Measurements from ENCODE around the gene NEU4.
"Not testable (repeated sequence)": the region's sequence is repeated elsewhere in the genome, so short reads cannot be mapped to it uniquely, and the experiment has no call there.

NEU4 gene

GRCh38 chr2:241770936-241771285, 38.1 kb upstream of the NEU4 start:
- Histone ChIP-seq H3K9me3 (ENCODE audit: control insufficient read depth, insufficient read depth, low read length) (no peaks in the 10 kb centered on the region), H3K4me1 (ENCODE audit: insufficient read depth, low read length) (peaks cover 11% of the 10 kb centered on the region; the same call in 1 of the 2 replicates), H3K36me3 (ENCODE audit: insufficient read depth, low read length) (no peaks in the 10 kb centered on the region), H3K9ac (ENCODE audit: low read depth, low read length) (no peak overlapping the region)

- no peaks in the 10 kb centered on the region for H3K36me3 ChIP-seq (ENCODE audit: insufficient read depth, low read length)
- no peaks in the 10 kb centered on the region for H3K9me3 ChIP-seq (ENCODE audit: control insufficient read depth, insufficient read depth, low read length)
- H3K4me1 ChIP-seq (ENCODE audit: insufficient read depth, low read length): peaks cover 15% of the 10 kb centered on the region; the same call in 1 of the 2 replicates
- no peak overlapping the region for H3K9ac ChIP-seq (ENCODE audit: low read depth, low read length)
These were observed 37.5 kb upstream of the NEU4 start for GRCh38 chr2:241771286-241772062.

GRCh38 chr2:241772063-241772499, 36.9 kb upstream of the NEU4 start:
- Histone ChIP-seq H3K36me3 (ENCODE audit: insufficient read depth, low read length) (no peaks in the 10 kb centered on the region), H3K9ac (ENCODE audit: low read depth, low read length) (no peak overlapping the region), H3K4me1 (ENCODE audit: insufficient read depth, low read length) (peaks cover 19% of the 10 kb centered on the region; the same call in 1 of the 2 replicates), H3K9me3 (ENCODE audit: control insufficient read depth, insufficient read depth, low read length) (no peaks in the 10 kb centered on the region)

- peaks cover 29% of the 10 kb centered on the region; the same call in 1 of the 2 replicates for H3K4me1 ChIP-seq (ENCODE audit: insufficient read depth, low read length)
- H3K9ac ChIP-seq (ENCODE audit: low read depth, low read length): no peak overlapping the region
- H3K9me3 ChIP-seq (ENCODE audit: control insufficient read depth, insufficient read depth, low read length): no peaks in the 10 kb centered on the region
- no peaks in the 10 kb centered on the region for H3K36me3 ChIP-seq (ENCODE audit: insufficient read depth, low read length)
These were observed 35.2 kb upstream of the NEU4 start for GRCh38 chr2:241773511-241774418.

- H3K9me3 ChIP-seq (ENCODE audit: control insufficient read depth, insufficient read depth, low read length): no peaks in the 10 kb centered on the region; the same call in 1 of the 2 replicates
- peaks cover 29% of the 10 kb centered on the region; the same call in 1 of the 2 replicates for H3K4me1 ChIP-seq (ENCODE audit: insufficient read depth, low read length)
- H3K9ac ChIP-seq (ENCODE audit: low read depth, low read length): no peak overlapping the region
- H3K36me3 ChIP-seq (ENCODE audit: insufficient read depth, low read length): no peaks in the 10 kb centered on the region
These were observed 34.4 kb upstream of the NEU4 start for GRCh38 chr2:241774419-241775222.

- no peak overlapping the region for H3K9ac ChIP-seq (ENCODE audit: low read depth, low read length)
- H3K36me3 ChIP-seq (ENCODE audit: insufficient read depth, low read length): no peaks in the 10 kb centered on the region
- H3K9me3 ChIP-seq (ENCODE audit: control insufficient read depth, insufficient read depth, low read length): peaks cover under 1% of the 10 kb centered on the region; the same call in 1 of the 2 replicates
- peaks cover 29% of the 10 kb centered on the region; the same call in 1 of the 2 replicates for H3K4me1 ChIP-seq (ENCODE audit: insufficient read depth, low read length)
These were observed 33.5 kb upstream of the NEU4 start for GRCh38 chr2:241775223-241776177.

- H3K9ac ChIP-seq (ENCODE audit: low read depth, low read length): no peak within 1 kb of the TSS
- H3K36me3 ChIP-seq (ENCODE audit: insufficient read depth, low read length): no peaks in the 10 kb centered on the region
- peaks cover 28% of the 10 kb centered on the region; the same call in 1 of the 2 replicates for H3K4me1 ChIP-seq (ENCODE audit: insufficient read depth, low read length)
- H3K9me3 ChIP-seq (ENCODE audit: control insufficient read depth, insufficient read depth, low read length): peaks cover 6% of the 10 kb centered on the region
These were observed 32.4 kb upstream of the NEU4 start, which contains the start of gene GAL3ST2 for GRCh38 chr2:241776336-241777169. TSS of gene GAL3ST2 (plus strand) at chr2:241776822. CDS start at chr2:241776956, 134 bp downstream.

GRCh38 chr2:241777170-241777685, 31.8 kb upstream of the NEU4 start:
- H3K9me3 ChIP-seq (ENCODE audit: control insufficient read depth, insufficient read depth, low read length): peaks cover 9% of the 10 kb centered on the region
- H3K9ac ChIP-seq (ENCODE audit: low read depth, low read length): no peak overlapping the region
- H3K36me3 ChIP-seq (ENCODE audit: insufficient read depth, low read length): no peaks in the 10 kb centered on the region
- H3K4me1 ChIP-seq (ENCODE audit: insufficient read depth, low read length): peaks cover 21% of the 10 kb centered on the region; the same call in 1 of the 2 replicates

- Histone ChIP-seq H3K4me1 (ENCODE audit: insufficient read depth, low read length) (peaks cover 18% of the 10 kb centered on the region; the same call in 1 of the 2 replicates), H3K9me3 (ENCODE audit: control insufficient read depth, insufficient read depth, low read length) (peaks cover 9% of the 10 kb centered on the region), H3K36me3 (ENCODE audit: insufficient read depth, low read length) (no peaks in the 10 kb centered on the region), H3K9ac (ENCODE audit: low read depth, low read length) (no peak overlapping the region)
These were observed 31.0 kb upstream of the NEU4 start for GRCh38 chr2:241777686-241778627.

GRCh38 chr2:241780939-241781569, 27.9 kb upstream of the NEU4 start:
- Histone ChIP-seq H3K9me3 (ENCODE audit: control insufficient read depth, insufficient read depth, low read length) (peaks cover 9% of the 10 kb centered on the region), H3K4me1 (ENCODE audit: insufficient read depth, low read length) (peaks cover 18% of the 10 kb centered on the region; the same call in 1 of the 2 replicates), H3K9ac (ENCODE audit: low read depth, low read length) (no peak overlapping the region), H3K36me3 (ENCODE audit: insufficient read depth, low read length) (no peaks in the 10 kb centered on the region)

GRCh38 chr2:241782053-241782452, 26.9 kb upstream of the NEU4 start:
- H3K9me3 ChIP-seq (ENCODE audit: control insufficient read depth, insufficient read depth, low read length); H3K9ac ChIP-seq (ENCODE audit: low read depth, low read length); H3K36me3 ChIP-seq (ENCODE audit: insufficient read depth, low read length); H3K4me1 ChIP-seq (ENCODE audit: insufficient read depth, low read length): not testable (repeated sequence)
